SU-DHL-6 (cell line): Measurements from ENCODE around the gene LRRC7.
"Not testable (repeated sequence)": the region's sequence is repeated elsewhere in the genome, so short reads cannot be mapped to it uniquely, and the experiment has no call there.

Experiments used
- H2AFZ ChIP-seq: fragments of 200-600 bp; sonication (generic); 2 replicates; pipeline ENCODE4 v1.6.1; 2014; ENCODE audit warnings: low read depth, mild to moderate bottlenecking, moderate library complexity, mixed read lengths, antibody characterized with exemption, low read length; ENCODE audit not compliant: severe bottlenecking
- H3F3A ChIP-seq: fragments of 200-600 bp; shearing (Covaris generic); 2 replicates; pipeline ENCODE4 v1.6.0; 2016; ENCODE audit warnings: antibody characterized with exemption, mild to moderate bottlenecking; ENCODE audit not compliant: insufficient read depth
- H3K27ac ChIP-seq: fragments of 200-600 bp; sonication (generic); 2 replicates; pipeline ENCODE4 v1.5.1; 2016; ENCODE audit warnings: low read depth, mild to moderate bottlenecking, low read length, moderate library complexity, mixed read lengths
- H3K27me3 ChIP-seq: fragments of 200-600 bp; sonication (generic), shearing (Covaris generic); 2 replicates; pipeline ENCODE4 v1.6.0; 2014; ENCODE audit warnings: mild to moderate bottlenecking, low read length
- H3K36me3 ChIP-seq: fragments of 200-600 bp; sonication (generic); 2 replicates; pipeline ENCODE4 v1.6.1; 2014; ENCODE audit warnings: mild to moderate bottlenecking, low read length, mixed read lengths
- H3K4me2 ChIP-seq: fragments of 300-600, 200-600 bp; shearing (Covaris generic), sonication (generic); 2 replicates; pipeline ENCODE4 v1.6.0; 2014; ENCODE audit warnings: low read length, low read depth, mild to moderate bottlenecking; ENCODE audit not compliant: poor library complexity, severe bottlenecking
- H3K4me3 ChIP-seq: fragments of 200-600 bp; sonication (generic); 2 replicates; pipeline ENCODE4 v1.5.1; 2014; ENCODE audit warnings: antibody characterized with exemption, low read length, mild to moderate bottlenecking, mixed read lengths; ENCODE audit not compliant: insufficient read depth, poor library complexity, severe bottlenecking
- H3K79me2 ChIP-seq: fragments of 200-600 bp; sonication (generic); 2 replicates; pipeline ENCODE4 v1.6.1; 2014; ENCODE audit warnings: mild to moderate bottlenecking, low read length, moderate library complexity; ENCODE audit not compliant: insufficient read depth
- H3K9ac ChIP-seq: fragments of 200-600 bp; sonication (generic); 2 replicates; pipeline ENCODE4 v1.7.0; 2014; ENCODE audit warnings: mild to moderate bottlenecking, low read length
- H3K9me2 ChIP-seq: fragments of 200-600 bp; sonication (generic); replicated peaks from 2 replicates; pipeline ENCODE4 v1.6.1; 2014; ENCODE audit warnings: low read length; ENCODE audit not compliant: insufficient read depth
- H3K9me3 ChIP-seq: fragments of 200-600 bp; sonication (generic); 2 replicates; pipeline ENCODE4 v1.6.1; 2014; ENCODE audit warnings: low read length, mixed read lengths; ENCODE audit not compliant: insufficient read depth
- H4K20me1 ChIP-seq: fragments of 200-600 bp; sonication (generic); 2 replicates; pipeline ENCODE4 v1.6.1; 2014; ENCODE audit warnings: low read depth, mild to moderate bottlenecking, antibody characterized with exemption, low read length, moderate library complexity, mixed read lengths
- CTCF ChIP-seq: fragments of 200-600 bp; sonication (generic); IDR thresholded peaks from one replicate; pipeline ENCODE4 v1.5.1; 2017; ENCODE audit warnings: antibody characterized with exemption, mild to moderate bottlenecking, low read length, moderate library complexity; ENCODE audit not compliant: insufficient read depth, poor library complexity, severe bottlenecking
- EZH2phosphoT487 ChIP-seq: fragments of 200-600 bp; sonication (generic), shearing (Covaris generic); conservative IDR thresholded peaks from 2 replicates; pipeline ENCODE4 v1.6.1; 2018; ENCODE audit warnings: mild to moderate bottlenecking, antibody characterized with exemption, low read length, moderate library complexity, mixed read lengths

The LRRC7 gene

GRCh38 chr1:69919922-69920273 lies 352.2 kb downstream of the LRRC7 start:
- H3K4me2 ChIP-seq: no peak overlapping the region
- no peaks in the 10 kb centered on the region for H3K27me3 ChIP-seq
- H3K9me3 ChIP-seq: no peaks in the 10 kb centered on the region
- no peak overlapping the region for H2AFZ ChIP-seq
- H3K9ac ChIP-seq: no peak overlapping the region
- no peak overlapping the region for H3K4me3 ChIP-seq
- H3K9me2 ChIP-seq: no peaks in the 10 kb centered on the region
- no peak overlapping the region for H3K27ac ChIP-seq
- TF ChIP-seq CTCF (no peak), EZH2phosphoT487 (no peak)
- H3K79me2 ChIP-seq: no peaks in the 10 kb centered on the region
- no peaks in the 10 kb centered on the region for H3K36me3 ChIP-seq
- H3F3A ChIP-seq: 0 out of 2 replicates have a peak, but pooled peaks cover 4% of the 10 kb centered on the region
- no peaks in the 10 kb centered on the region for H4K20me1 ChIP-seq

GRCh38 chr1:69920426-69920825 lies 352.7 kb downstream of the LRRC7 start:
- Histone ChIP-seq H3K9me3 (no peaks in the 10 kb centered on the region), H3F3A (0 out of 2 replicates have a peak, but pooled peaks cover 2% of the 10 kb centered on the region), H3K36me3 (no peaks in the 10 kb centered on the region), H3K9ac (no peak overlapping the region), H2AFZ (no peak overlapping the region), H3K4me3 (no peak overlapping the region), H3K4me2 (no peak overlapping the region), H4K20me1 (no peaks in the 10 kb centered on the region), H3K27me3 (no peaks in the 10 kb centered on the region), H3K79me2 (no peaks in the 10 kb centered on the region), H3K27ac (no peak overlapping the region), H3K9me2 (no peaks in the 10 kb centered on the region)
- no peak for TF ChIP-seq CTCF
- TF ChIP-seq EZH2phosphoT487: no peak

- no peaks in the 10 kb centered on the region for H3K36me3 ChIP-seq
- no peaks in the 10 kb centered on the region for H4K20me1 ChIP-seq
- no peak overlapping the region for H3K4me2 ChIP-seq
- TF ChIP-seq EZH2phosphoT487 (no peak), CTCF (no peak)
- H3K4me3 ChIP-seq: no peak overlapping the region
- no peaks in the 10 kb centered on the region for H3K9me3 ChIP-seq
- no peak overlapping the region for H3K27ac ChIP-seq
- H3K27me3 ChIP-seq: no peaks in the 10 kb centered on the region
- H3F3A ChIP-seq: no peaks in the 10 kb centered on the region
- H2AFZ ChIP-seq: no peak overlapping the region
- H3K79me2 ChIP-seq: no peaks in the 10 kb centered on the region
- no peak overlapping the region for H3K9ac ChIP-seq
- H3K9me2 ChIP-seq: no peaks in the 10 kb centered on the region
Observed at GRCh38 chr1:69921486-69921885, 353.8 kb downstream of the LRRC7 start.

- not testable (repeated sequence) for H3K9me3 ChIP-seq, H3K27ac ChIP-seq, H4K20me1 ChIP-seq, H3K4me3 ChIP-seq, H3K36me3 ChIP-seq, H3K9me2 ChIP-seq, H3K9ac ChIP-seq, H3K4me2 ChIP-seq, H3K27me3 ChIP-seq, H3F3A ChIP-seq, H3K79me2 ChIP-seq, H2AFZ ChIP-seq
Observed at GRCh38 chr1:69928234-69928633, 360.5 kb downstream of the LRRC7 start.
